Prostate gland (tissue), 2 donors: ENCODE measurements around the gene REM2.

Source experiments
- POLR2A ChIP-seq: fragments of 450-650 bp; IDR thresholded peaks from one replicate; pipeline ENCODE4 v1.6.1; 2016; ENCODE audit warnings: antibody characterized with exemption, mild to moderate bottlenecking
- TF ChIP-seq, protein P1 (sequence below), 4 experiments: fragments of 200-600 bp in 2 of 4; fragments of 450-650 bp in 2 of 4; sonication (generic) in 2 of 4; IDR thresholded peaks; 1 replicate in 3 of 4; 2 replicates in 1 of 4; pipeline ENCODE4 v1.5.1; 2016 to 2019; ENCODE audit warnings: antibody characterized with exemption in 4 of 4, mild to moderate bottlenecking in 2 of 4, moderate library complexity in 2 of 4

DNA sequence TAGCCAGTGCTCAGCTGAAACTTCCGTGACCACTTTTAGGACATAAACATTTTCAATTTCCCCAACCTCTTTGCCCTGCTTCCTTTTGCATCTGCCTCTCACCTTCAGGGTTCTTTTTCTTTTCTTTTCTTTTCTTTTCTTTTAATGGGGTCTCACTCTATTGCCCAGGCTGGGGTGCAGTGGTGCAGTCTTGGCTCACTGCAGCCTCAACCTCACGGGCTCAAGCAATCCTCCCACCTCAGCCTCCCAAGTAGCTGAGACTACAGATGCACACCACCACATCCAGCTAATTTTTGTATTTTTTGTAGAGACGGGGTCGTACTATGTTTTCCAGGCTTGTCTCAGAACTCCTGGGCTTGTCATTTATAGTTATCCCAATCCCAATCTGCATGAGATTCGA is 16.1 kb upstream of the REM2 start:
- TF ChIP-seq, protein P1, sequence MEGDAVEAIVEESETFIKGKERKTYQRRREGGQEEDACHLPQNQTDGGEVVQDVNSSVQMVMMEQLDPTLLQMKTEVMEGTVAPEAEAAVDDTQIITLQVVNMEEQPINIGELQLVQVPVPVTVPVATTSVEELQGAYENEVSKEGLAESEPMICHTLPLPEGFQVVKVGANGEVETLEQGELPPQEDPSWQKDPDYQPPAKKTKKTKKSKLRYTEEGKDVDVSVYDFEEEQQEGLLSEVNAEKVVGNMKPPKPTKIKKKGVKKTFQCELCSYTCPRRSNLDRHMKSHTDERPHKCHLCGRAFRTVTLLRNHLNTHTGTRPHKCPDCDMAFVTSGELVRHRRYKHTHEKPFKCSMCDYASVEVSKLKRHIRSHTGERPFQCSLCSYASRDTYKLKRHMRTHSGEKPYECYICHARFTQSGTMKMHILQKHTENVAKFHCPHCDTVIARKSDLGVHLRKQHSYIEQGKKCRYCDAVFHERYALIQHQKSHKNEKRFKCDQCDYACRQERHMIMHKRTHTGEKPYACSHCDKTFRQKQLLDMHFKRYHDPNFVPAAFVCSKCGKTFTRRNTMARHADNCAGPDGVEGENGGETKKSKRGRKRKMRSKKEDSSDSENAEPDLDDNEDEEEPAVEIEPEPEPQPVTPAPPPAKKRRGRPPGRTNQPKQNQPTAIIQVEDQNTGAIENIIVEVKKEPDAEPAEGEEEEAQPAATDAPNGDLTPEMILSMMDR (IDR thresholded peaks at IDR 0.05): no peak
- no peak for TF ChIP-seq POLR2A
